Measurements from ENCODE around the gene RIT2.

Gene RIT2

DNA sequence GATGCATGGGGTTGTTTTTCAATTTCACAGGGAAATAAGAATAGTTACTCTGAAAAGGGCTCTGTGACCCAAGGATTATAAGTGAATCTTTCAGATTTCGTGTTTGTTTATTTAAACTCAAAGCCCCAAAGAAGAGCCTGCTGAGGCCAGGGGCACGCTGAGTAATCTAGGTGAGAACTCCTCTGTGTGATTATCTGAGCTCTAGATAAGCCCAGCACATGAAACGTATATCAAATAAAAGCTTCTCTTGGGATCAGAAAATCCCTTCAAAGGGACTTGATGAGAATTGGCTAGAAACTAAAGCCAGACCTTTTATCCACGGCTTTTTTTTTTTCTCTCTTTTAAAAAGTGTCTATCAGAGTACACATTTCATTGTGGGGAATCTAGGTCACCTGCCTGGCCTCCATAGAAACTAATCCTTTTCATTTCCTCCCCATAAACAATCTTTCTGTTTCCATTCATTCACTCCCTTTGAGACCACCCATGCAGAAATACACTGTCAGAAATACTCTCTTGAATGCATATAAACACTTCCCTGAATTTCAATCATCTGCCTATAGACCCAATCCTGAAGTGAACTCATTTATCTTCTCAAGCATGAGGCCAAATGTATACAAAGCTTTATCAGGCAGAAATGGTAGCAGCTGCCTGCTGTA is 137.4 kb downstream of the RIT2 start:
- no peaks in the 10 kb centered on the region for H3K36me3 ChIP-seq (ENCODE audit: control insufficient read depth in 2 of 2, insufficient read depth in 2 of 2, low read length in 2 of 2)
- H3K4me3 ChIP-seq (ENCODE audit: low read length in 2 of 2), result no peak overlapping the region
- H3K27me3 ChIP-seq (ENCODE audit: control insufficient read depth in 2 of 2, insufficient read depth in 2 of 2, low read length in 2 of 2), result no peaks in the 10 kb centered on the region
- no peak overlapping the region for H3K27ac ChIP-seq (ENCODE audit: low read depth in 2 of 2, low read length in 2 of 2)
- H3K9ac ChIP-seq (ENCODE audit: low read depth in 1 of 2, low read length in 2 of 2), result no peak overlapping the region
- H3K4me1 ChIP-seq (ENCODE audit: control insufficient read depth in 2 of 2, insufficient read depth in 2 of 2, low read length in 2 of 2), result no peaks in the 10 kb centered on the region
- H3K9me3 ChIP-seq (ENCODE audit: control insufficient read depth in 2 of 2, low read length in 2 of 2), result no peaks in the 10 kb centered on the region

- H3K9me3 ChIP-seq (ENCODE audit: control insufficient read depth in 2 of 2, low read length in 2 of 2), result no peaks in the 10 kb centered on the region
- no peak overlapping the region for H3K27ac ChIP-seq (ENCODE audit: low read depth in 2 of 2, low read length in 2 of 2)
- no peaks in the 10 kb centered on the region for H3K36me3 ChIP-seq (ENCODE audit: control insufficient read depth in 2 of 2, insufficient read depth in 2 of 2, low read length in 2 of 2)
- H3K4me3 ChIP-seq (ENCODE audit: low read length in 2 of 2), result no peak overlapping the region
- no peak overlapping the region for H3K9ac ChIP-seq (ENCODE audit: low read depth in 1 of 2, low read length in 2 of 2)
- H3K4me1 ChIP-seq (ENCODE audit: control insufficient read depth in 2 of 2, insufficient read depth in 2 of 2, low read length in 2 of 2), result no peaks in the 10 kb centered on the region
- H3K27me3 ChIP-seq (ENCODE audit: control insufficient read depth in 2 of 2, insufficient read depth in 2 of 2, low read length in 2 of 2), result no peaks in the 10 kb centered on the region
Observed at GRCh38 chr18:42976869-42977590, 138.5 kb downstream of the RIT2 start.

DNA sequence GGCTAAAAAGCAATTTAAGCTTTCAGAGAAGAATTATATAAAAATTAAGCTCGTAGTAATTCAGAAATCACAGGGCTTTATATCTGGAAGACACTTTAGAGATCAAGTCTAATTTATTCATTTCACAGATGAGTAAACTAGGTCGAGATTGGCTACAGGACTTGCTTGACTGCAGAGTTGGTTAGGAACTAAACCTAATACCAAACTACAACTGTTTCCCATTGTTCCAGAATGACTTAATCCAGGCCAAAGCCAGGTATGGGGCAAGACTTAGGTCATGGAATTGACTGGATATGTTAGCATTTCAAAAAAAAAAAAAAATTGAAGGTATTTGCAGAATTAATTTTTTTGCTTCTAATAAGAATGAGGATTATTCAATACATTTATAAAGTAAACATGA is 146.1 kb downstream of the RIT2 start:
- no peaks in the 10 kb centered on the region for H3K36me3 ChIP-seq (ENCODE audit: control insufficient read depth in 2 of 2, insufficient read depth in 2 of 2, low read length in 2 of 2)
- no peaks in the 10 kb centered on the region for H3K9me3 ChIP-seq (ENCODE audit: control insufficient read depth in 2 of 2, low read length in 2 of 2)
- no peak overlapping the region for H3K4me3 ChIP-seq (ENCODE audit: low read length in 2 of 2)
- H3K4me1 ChIP-seq (ENCODE audit: control insufficient read depth in 2 of 2, insufficient read depth in 2 of 2, low read length in 2 of 2), result no peaks in the 10 kb centered on the region
- H3K27me3 ChIP-seq (ENCODE audit: control insufficient read depth in 2 of 2, insufficient read depth in 2 of 2, low read length in 2 of 2), result no peaks in the 10 kb centered on the region
- H3K9ac ChIP-seq (ENCODE audit: low read depth in 1 of 2, low read length in 2 of 2), result no peak overlapping the region
- H3K27ac ChIP-seq (ENCODE audit: low read depth in 2 of 2, low read length in 2 of 2), result no peak overlapping the region

GRCh38 chr18:42961298-42961697 is 154.2 kb downstream of the RIT2 start:
- no peak overlapping the region for H3K27ac ChIP-seq (ENCODE audit: low read depth in 2 of 2, low read length in 2 of 2)

DNA sequence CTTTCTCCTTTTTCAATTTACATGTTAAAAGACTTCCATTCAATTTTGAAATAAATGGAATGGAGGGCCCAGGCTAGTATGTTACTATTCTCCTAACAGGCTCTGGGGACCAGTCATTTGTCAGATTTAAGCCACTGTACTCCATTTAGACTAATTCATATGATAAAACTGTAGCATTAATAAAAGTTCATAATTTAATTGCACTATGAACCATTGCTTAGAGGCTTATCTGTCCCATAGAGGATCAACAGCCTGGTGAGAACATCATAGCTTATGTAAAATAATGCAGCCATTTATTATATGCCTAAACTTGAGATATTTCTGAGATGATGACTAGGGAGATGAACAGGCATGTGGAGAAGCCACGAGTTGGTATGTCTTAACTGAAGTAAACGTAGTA is 156.0 kb downstream of the RIT2 start:
- Histone ChIP-seq H3K36me3 (ENCODE audit: control insufficient read depth in 2 of 2, insufficient read depth in 2 of 2, low read length in 2 of 2) (no peaks in the 10 kb centered on the region), H3K27ac (ENCODE audit: low read depth in 2 of 2, low read length in 2 of 2) (no peak overlapping the region), H3K4me3 (ENCODE audit: low read length in 2 of 2) (no peak overlapping the region), H3K4me1 (ENCODE audit: control insufficient read depth in 2 of 2, insufficient read depth in 2 of 2, low read length in 2 of 2) (no peaks in the 10 kb centered on the region), H3K9ac (ENCODE audit: low read depth in 1 of 2, low read length in 2 of 2) (no peak overlapping the region), H3K9me3 (ENCODE audit: control insufficient read depth in 2 of 2, low read length in 2 of 2) (no peaks in the 10 kb centered on the region), H3K27me3 (ENCODE audit: control insufficient read depth in 2 of 2, insufficient read depth in 2 of 2, low read length in 2 of 2) (no peaks in the 10 kb centered on the region)

More at GRCh38 chr18:42961298-42961697, 154.2 kb downstream of the RIT2 start:
- H3K9me3 ChIP-seq (ENCODE audit: control insufficient read depth in 2 of 2, low read length in 2 of 2), result no peaks in the 10 kb centered on the region
- H3K36me3 ChIP-seq (ENCODE audit: control insufficient read depth in 2 of 2, insufficient read depth in 2 of 2, low read length in 2 of 2), result no peaks in the 10 kb centered on the region
- H3K9ac ChIP-seq (ENCODE audit: low read depth in 1 of 2, low read length in 2 of 2), result no peak overlapping the region
- H3K4me3 ChIP-seq (ENCODE audit: low read length in 2 of 2), result no peak overlapping the region
- H3K27me3 ChIP-seq (ENCODE audit: control insufficient read depth in 2 of 2, insufficient read depth in 2 of 2, low read length in 2 of 2), result no peaks in the 10 kb centered on the region
- no peaks in the 10 kb centered on the region for H3K4me1 ChIP-seq (ENCODE audit: control insufficient read depth in 2 of 2, insufficient read depth in 2 of 2, low read length in 2 of 2)

- Histone ChIP-seq H3K4me1 (ENCODE audit: control insufficient read depth in 2 of 2, insufficient read depth in 2 of 2, low read length in 2 of 2) (no peaks in the 10 kb centered on the region), H3K4me3 (ENCODE audit: low read length in 2 of 2) (no peak overlapping the region), H3K9me3 (ENCODE audit: control insufficient read depth in 2 of 2, low read length in 2 of 2) (no peaks in the 10 kb centered on the region), H3K9ac (ENCODE audit: low read depth in 1 of 2, low read length in 2 of 2) (no peak overlapping the region), H3K27me3 (ENCODE audit: control insufficient read depth in 2 of 2, insufficient read depth in 2 of 2, low read length in 2 of 2) (no peaks in the 10 kb centered on the region), H3K36me3 (ENCODE audit: control insufficient read depth in 2 of 2, insufficient read depth in 2 of 2, low read length in 2 of 2) (no peaks in the 10 kb centered on the region), H3K27ac (ENCODE audit: low read depth in 2 of 2, low read length in 2 of 2) (no peak overlapping the region)
Observed at GRCh38 chr18:42958353-42958752, 157.1 kb downstream of the RIT2 start.

DNA sequence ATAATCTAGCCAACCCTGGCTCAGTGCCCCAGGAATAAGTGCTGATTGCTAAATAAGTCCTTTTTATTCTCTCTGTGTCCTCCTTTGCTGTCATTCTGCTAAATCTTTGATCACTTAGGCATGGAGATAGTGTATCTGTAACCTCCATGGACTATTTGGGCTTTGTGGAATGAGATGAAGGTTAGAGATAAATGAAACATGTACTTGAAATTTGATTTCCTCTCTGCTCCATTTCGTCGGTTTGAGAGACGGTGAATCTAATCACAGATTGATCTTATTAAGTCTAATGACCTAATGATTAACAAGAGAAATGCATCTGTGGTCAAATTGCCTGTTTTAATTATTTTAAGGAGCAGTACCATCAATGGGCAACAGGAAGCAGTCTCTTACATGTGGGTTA is 159.2 kb downstream of the RIT2 start:
- H3K9ac ChIP-seq (ENCODE audit: low read depth in 1 of 2, low read length in 2 of 2), result no peak overlapping the region
- no peaks in the 10 kb centered on the region for H3K36me3 ChIP-seq (ENCODE audit: control insufficient read depth in 2 of 2, insufficient read depth in 2 of 2, low read length in 2 of 2)
- no peak overlapping the region for H3K27ac ChIP-seq (ENCODE audit: low read depth in 2 of 2, low read length in 2 of 2)
- H3K9me3 ChIP-seq (ENCODE audit: control insufficient read depth in 2 of 2, low read length in 2 of 2), result no peaks in the 10 kb centered on the region
- no peaks in the 10 kb centered on the region for H3K27me3 ChIP-seq (ENCODE audit: control insufficient read depth in 2 of 2, insufficient read depth in 2 of 2, low read length in 2 of 2)
- no peak overlapping the region for H3K4me3 ChIP-seq (ENCODE audit: low read length in 2 of 2)
- H3K4me1 ChIP-seq (ENCODE audit: control insufficient read depth in 2 of 2, insufficient read depth in 2 of 2, low read length in 2 of 2), result no peaks in the 10 kb centered on the region

- no peaks in the 10 kb centered on the region for H3K4me1 ChIP-seq (ENCODE audit: control insufficient read depth in 2 of 2, insufficient read depth in 2 of 2, low read length in 2 of 2)
- H3K36me3 ChIP-seq (ENCODE audit: control insufficient read depth in 2 of 2, insufficient read depth in 2 of 2, low read length in 2 of 2), result no peaks in the 10 kb centered on the region
- H3K27me3 ChIP-seq (ENCODE audit: control insufficient read depth in 2 of 2, insufficient read depth in 2 of 2, low read length in 2 of 2), result no peaks in the 10 kb centered on the region
- H3K9me3 ChIP-seq (ENCODE audit: control insufficient read depth in 2 of 2, low read length in 2 of 2), result no peaks in the 10 kb centered on the region
- no peak overlapping the region for H3K4me3 ChIP-seq (ENCODE audit: low read length in 2 of 2)
- H3K27ac ChIP-seq (ENCODE audit: low read depth in 2 of 2, low read length in 2 of 2), result no peak overlapping the region
- H3K9ac ChIP-seq (ENCODE audit: low read depth in 1 of 2, low read length in 2 of 2), result no peak overlapping the region
Observed at GRCh38 chr18:42954887-42955286, 160.6 kb downstream of the RIT2 start.

DNA sequence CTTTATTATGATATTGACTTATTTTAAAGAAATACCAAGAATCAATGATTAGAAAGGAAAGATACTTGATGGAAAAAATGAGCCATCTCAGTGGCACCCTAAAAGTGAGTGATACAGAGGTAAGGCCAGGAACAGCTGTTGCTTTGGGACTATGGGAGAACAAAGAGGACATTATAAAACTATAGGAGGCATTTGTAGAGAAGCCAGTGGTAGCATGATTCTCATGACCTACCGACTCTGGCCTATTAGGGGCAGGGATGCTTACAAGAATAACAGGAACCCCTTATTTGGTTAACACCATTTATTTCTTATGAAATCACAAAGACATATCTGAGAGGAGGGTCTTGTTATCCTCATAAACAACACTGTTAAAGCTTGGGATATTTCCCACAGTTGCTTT is 162.2 kb downstream of the RIT2 start:
- Histone ChIP-seq H3K4me3 (ENCODE audit: low read length in 2 of 2) (no peak overlapping the region), H3K36me3 (ENCODE audit: control insufficient read depth in 2 of 2, insufficient read depth in 2 of 2, low read length in 2 of 2) (no peaks in the 10 kb centered on the region), H3K4me1 (ENCODE audit: control insufficient read depth in 2 of 2, insufficient read depth in 2 of 2, low read length in 2 of 2) (no peaks in the 10 kb centered on the region), H3K9me3 (ENCODE audit: control insufficient read depth in 2 of 2, low read length in 2 of 2) (no peaks in the 10 kb centered on the region), H3K27me3 (ENCODE audit: control insufficient read depth in 2 of 2, insufficient read depth in 2 of 2, low read length in 2 of 2) (no peaks in the 10 kb centered on the region), H3K9ac (ENCODE audit: low read depth in 1 of 2, low read length in 2 of 2) (no peak overlapping the region), H3K27ac (ENCODE audit: low read depth in 2 of 2, low read length in 2 of 2) (no peak overlapping the region)

GRCh38 chr18:42950732-42951131 is 164.8 kb downstream of the RIT2 start:
- H3K9me3 ChIP-seq (ENCODE audit: control insufficient read depth in 2 of 2, low read length in 2 of 2), result no peaks in the 10 kb centered on the region
- H3K9ac ChIP-seq (ENCODE audit: low read depth in 1 of 2, low read length in 2 of 2), result no peak overlapping the region
- no peak overlapping the region for H3K27ac ChIP-seq (ENCODE audit: low read depth in 2 of 2, low read length in 2 of 2)
- no peak overlapping the region for H3K4me3 ChIP-seq (ENCODE audit: low read length in 2 of 2)
- no peaks in the 10 kb centered on the region for H3K4me1 ChIP-seq (ENCODE audit: control insufficient read depth in 2 of 2, insufficient read depth in 2 of 2, low read length in 2 of 2)
- no peaks in the 10 kb centered on the region for H3K27me3 ChIP-seq (ENCODE audit: control insufficient read depth in 2 of 2, insufficient read depth in 2 of 2, low read length in 2 of 2)
- no peaks in the 10 kb centered on the region for H3K36me3 ChIP-seq (ENCODE audit: control insufficient read depth in 2 of 2, insufficient read depth in 2 of 2, low read length in 2 of 2)

Measured in mucosa of rectum (tissue), 2 donors.